H1 (cell line): ENCODE data around the gene MS4A15. TPM values are rescaled to one million over a fixed set of nuclear protein-coding genes. Genes with fewer than 3 reads are reported as not detected.

Experiments
- CTCF ChIA-PET: fragments of 300-600 bp; sonication (Branson Sonifier 250); formaldehyde crosslinking; loops from one replicate; lab custom pipeline; 2021; ENCODE audit not compliant: partially characterized antibody; lab: Charles Lee
- POLR2A ChIA-PET: fragments of 300-600 bp; sonication (Branson Sonifier 250); formaldehyde crosslinking; loops from one replicate; lab custom pipeline; 2021; ENCODE audit warnings: inconsistent platforms; ENCODE audit not compliant: partially characterized antibody; lab: Charles Lee
- DNase-seq, 2 experiments: peaks; one replicate each; pipeline versions ENCODE4 v3.0.0 to v3.0.0-alpha.2; 2010 to 2022; ENCODE audit warnings: low spot score in 2 of 2, low read depth in 1 of 2, mixed read lengths in 1 of 2
- FAIRE-seq: peaks from 2 replicates; lab custom pipeline; 2011; peaks lifted over from hg19 to GRCh38; lab: Jason Lieb, UNC
- H2AFZ ChIP-seq: 2 replicates; pipeline ENCODE4 v1.8.1; 2012; ENCODE audit warnings: low read length, inconsistent platforms
- H2AK5ac ChIP-seq: 2 replicates; pipeline ENCODE4 v1.6.1; 2013; ENCODE audit warnings: low read depth, low read length
- H2BK120ac ChIP-seq: replicated peaks from 2 replicates; pipeline ENCODE3; 2013; ENCODE audit warnings: low read depth, low read length, inconsistent platforms
- H2BK12ac ChIP-seq: 2 replicates; pipeline ENCODE4 v1.6.1; 2013; ENCODE audit warnings: low read depth, low read length
- H2BK15ac ChIP-seq: 2 replicates; pipeline ENCODE4 v1.6.1; 2013; ENCODE audit warnings: low read length
- H2BK20ac ChIP-seq: 2 replicates; pipeline ENCODE4 v1.6.1; 2013; ENCODE audit warnings: low read length
- H2BK5ac ChIP-seq: 2 replicates; pipeline ENCODE4 v1.6.1; 2013; ENCODE audit warnings: low read depth, low read length
- H3K14ac ChIP-seq: 2 replicates; pipeline ENCODE4 v1.6.1; 2013; ENCODE audit warnings: inconsistent platforms; ENCODE audit not compliant: insufficient read length
- H3K18ac ChIP-seq: 2 replicates; pipeline ENCODE4 v1.6.1; 2013; ENCODE audit warnings: low read length; ENCODE audit errors: extremely low read depth
- H3K23ac ChIP-seq: 2 replicates; pipeline ENCODE4 v1.6.1; 2013; ENCODE audit warnings: inconsistent platforms; ENCODE audit not compliant: insufficient read length
- H3K23me2 ChIP-seq: 2 replicates; pipeline ENCODE4 v1.6.1; 2013; ENCODE audit warnings: low read depth, low read length
- H3K27ac ChIP-seq: 2 replicates; pipeline ENCODE4 v1.6.1; 2011; ENCODE audit warnings: low read depth, low read length, inconsistent platforms
- H3K27me3 ChIP-seq, 4 experiments: replicated peaks in 1 of 4; 1 replicate in 1 of 4; 2 replicates in 3 of 4; pipeline versions ENCODE4 v1.6.1 to v1.8.1; 2011 to 2013; ENCODE audit warnings: low read length in 3 of 4, mild to moderate bottlenecking in 3 of 4, inconsistent platforms in 2 of 4, mixed read lengths in 2 of 4, moderate library complexity in 1 of 4; ENCODE audit not compliant: control insufficient read depth in 3 of 4, insufficient read depth in 3 of 4; ENCODE audit errors: extremely low read depth in 1 of 4
- H3K36me3 ChIP-seq, 4 experiments: 2 replicates each; pipeline versions ENCODE4 v1.6.1 to v1.8.1; 2011 to 2013; ENCODE audit warnings: mild to moderate bottlenecking in 4 of 4, low read length in 3 of 4, moderate library complexity in 2 of 4, control low read depth in 1 of 4, inconsistent platforms in 1 of 4; ENCODE audit not compliant: insufficient read depth in 4 of 4, control insufficient read depth in 2 of 4
- H3K4ac ChIP-seq: replicated peaks from 2 replicates; pipeline ENCODE3; 2013; ENCODE audit warnings: low read length, low read depth, mixed read lengths, inconsistent platforms; ENCODE audit not compliant: insufficient read length
- H3K4me1 ChIP-seq, 4 experiments: replicated peaks in 1 of 4; 1 replicate in 1 of 4; 2 replicates in 3 of 4; pipeline versions ENCODE4 v1.6.1 to v1.8.1; 2011 to 2013; ENCODE audit warnings: low read length in 3 of 4, inconsistent platforms in 2 of 4, mixed read lengths in 1 of 4; ENCODE audit not compliant: insufficient read depth in 4 of 4, control insufficient read depth in 3 of 4
- H3K4me2 ChIP-seq, 2 experiments: 2 replicates each; pipeline versions ENCODE4 v1.6.1 to v1.8.1; 2011 to 2013; ENCODE audit warnings: low read depth in 2 of 2, low read length in 2 of 2, control low read depth in 1 of 2, inconsistent platforms in 1 of 2, mild to moderate bottlenecking in 1 of 2; ENCODE audit not compliant: insufficient read depth in 1 of 2
- H3K4me3 ChIP-seq, 4 experiments: fragments of 200-600, 300-600 bp in 1 of 4; sonication (generic), shearing (Covaris generic), sonication (Bioruptor Twin) in 1 of 4; 2 replicates each; pipeline versions ENCODE4 v1.5.1 to v1.8.1; 2011 to 2016; ENCODE audit warnings: low read length in 4 of 4, low read depth in 3 of 4, control low read depth in 2 of 4, inconsistent platforms in 2 of 4, mild to moderate bottlenecking in 2 of 4, mixed read lengths in 1 of 4, moderate library complexity in 1 of 4; ENCODE audit not compliant: insufficient read depth in 2 of 4; ENCODE audit errors: extremely low read depth in 1 of 4
- H3K56ac ChIP-seq: replicated peaks from 2 replicates; pipeline ENCODE3; 2013; ENCODE audit warnings: low read depth, mild to moderate bottlenecking, mixed read lengths, low read length, inconsistent platforms; ENCODE audit not compliant: insufficient read length
- H3K79me1 ChIP-seq: 2 replicates; pipeline ENCODE4 v1.6.1; 2013; ENCODE audit warnings: low read depth, low read length, control low read depth
- H3K79me2 ChIP-seq, 2 experiments: 2 replicates each; pipeline versions ENCODE4 v1.6.1 to v1.8.1; 2012 to 2013; ENCODE audit warnings: low read length in 2 of 2, mild to moderate bottlenecking in 2 of 2, inconsistent platforms in 1 of 2; ENCODE audit not compliant: insufficient read depth in 2 of 2, control insufficient read depth in 1 of 2
- H3K9ac ChIP-seq, 4 experiments: replicated peaks in 1 of 4; 1 replicate in 1 of 4; 2 replicates in 3 of 4; pipeline versions ENCODE4 v1.6.1 to v1.8.1; 2011 to 2013; ENCODE audit warnings: low read depth in 3 of 4, low read length in 3 of 4, control low read depth in 2 of 4, mild to moderate bottlenecking in 2 of 4, moderate library complexity in 2 of 4, inconsistent platforms in 1 of 4; ENCODE audit errors: extremely low read depth in 1 of 4
- H3K9me3 ChIP-seq, 2 experiments: 2 replicates each; pipeline versions ENCODE4 v1.6.1 to v1.8.1; 2012 to 2013; ENCODE audit warnings: mild to moderate bottlenecking in 2 of 2, moderate library complexity in 2 of 2, control low read depth in 1 of 2, inconsistent platforms in 1 of 2, low read depth in 1 of 2, low read length in 1 of 2, mixed read lengths in 1 of 2; ENCODE audit not compliant: insufficient read depth in 2 of 2
- H4K20me1 ChIP-seq, 2 experiments: replicated peaks in 1 of 2; 2 replicates each; pipeline versions ENCODE3 to v1.8.1; 2011 to 2013; ENCODE audit warnings: inconsistent platforms in 2 of 2, low read length in 2 of 2, mild to moderate bottlenecking in 1 of 2; ENCODE audit not compliant: insufficient read depth in 2 of 2, control insufficient read depth in 1 of 2
- H4K5ac ChIP-seq: 2 replicates; pipeline ENCODE4 v1.6.1; 2013; ENCODE audit warnings: low read length, low read depth, mixed read lengths, inconsistent platforms; ENCODE audit not compliant: insufficient read length
- H4K8ac ChIP-seq: 2 replicates; pipeline ENCODE4 v1.8.0; 2013; ENCODE audit warnings: mild to moderate bottlenecking, moderate library complexity, low read length, inconsistent platforms; ENCODE audit not compliant: insufficient read depth; ENCODE audit errors: extremely low read depth
- H4K91ac ChIP-seq: replicated peaks from 2 replicates; pipeline ENCODE3; 2013; ENCODE audit warnings: low read length, mixed read lengths, inconsistent platforms; ENCODE audit not compliant: insufficient read length
- POLR2AphosphoS5 ChIP-seq: IDR thresholded peaks from 2 replicates; pipeline ENCODE4 v1.6.1; 2011; ENCODE audit warnings: low read depth, low read length
- SAP30 ChIP-seq: fragments of 300-600 bp; sonication (generic); IDR thresholded peaks from 2 replicates; pipeline ENCODE4 v1.7.1; 2012; ENCODE audit warnings: low read length, moderate library complexity, mild to moderate bottlenecking, inconsistent platforms; ENCODE audit not compliant: insufficient read depth, insufficient replicate concordance
- TCF12 ChIP-seq: IDR thresholded peaks from 2 replicates; pipeline ENCODE4 v1.6.1; 2011; ENCODE audit warnings: low read depth, mild to moderate bottlenecking, low read length
- WGBS, 2 experiments: shearing (Covaris generic) in 1 of 2; methylation state at CpG; one replicate each; pipeline versions ENCODE4 v1.1.6 to v1.1.7; 2013 to 2015; ENCODE audit warnings: low lambda C conversion rate in 2 of 2, mixed read lengths in 2 of 2, inconsistent platforms in 1 of 2, low coverage in 1 of 2, missing lambda C conversion rate in 1 of 2; ENCODE audit not compliant: insufficient replicate concordance in 2 of 2, insufficient coverage in 1 of 2, insufficient read length in 1 of 2; ENCODE audit errors: extremely low coverage in 1 of 2, missing lambda C conversion rate in 1 of 2; 5-methylcytosine and 5-hydroxymethylcytosine counted together
- polyA plus RNA-seq, 7 experiments: library from polyadenylated mRNA; depleted of rRNA in 3 of 7; stranded (reverse) in 5 of 7; unstranded in 2 of 7; fragments of >200 nt in 5 of 7; fragments of 200-250 nt in 2 of 7; gene quantifications; 1 replicate in 5 of 7; 2 replicates in 1 of 7; 4 replicates in 1 of 7; pipeline versions ENCODE4 v1.2.1 to v1.2.3, GENCODE V29; 2011 to 2013; ENCODE audit warnings: missing spikeins in 2 of 7, mixed read lengths in 2 of 7
- total RNA-seq: library from RNA; stranded (reverse); fragmentation: NEBNext Ultra II Directional; extraction: Animal tissue kit (Norgen Biotek cat#: 25700); gene quantifications from 2 replicates; pipeline ENCODE4 v1.2.1, GENCODE V29; 2021

MS4A15 gene
- total and polyA plus RNA-seq, 2 of the 8 experiments (the other 6 are each of a cell fraction or from before 2014, with no cell fraction given) = 0.15 to 0.17 TPM

DNA sequence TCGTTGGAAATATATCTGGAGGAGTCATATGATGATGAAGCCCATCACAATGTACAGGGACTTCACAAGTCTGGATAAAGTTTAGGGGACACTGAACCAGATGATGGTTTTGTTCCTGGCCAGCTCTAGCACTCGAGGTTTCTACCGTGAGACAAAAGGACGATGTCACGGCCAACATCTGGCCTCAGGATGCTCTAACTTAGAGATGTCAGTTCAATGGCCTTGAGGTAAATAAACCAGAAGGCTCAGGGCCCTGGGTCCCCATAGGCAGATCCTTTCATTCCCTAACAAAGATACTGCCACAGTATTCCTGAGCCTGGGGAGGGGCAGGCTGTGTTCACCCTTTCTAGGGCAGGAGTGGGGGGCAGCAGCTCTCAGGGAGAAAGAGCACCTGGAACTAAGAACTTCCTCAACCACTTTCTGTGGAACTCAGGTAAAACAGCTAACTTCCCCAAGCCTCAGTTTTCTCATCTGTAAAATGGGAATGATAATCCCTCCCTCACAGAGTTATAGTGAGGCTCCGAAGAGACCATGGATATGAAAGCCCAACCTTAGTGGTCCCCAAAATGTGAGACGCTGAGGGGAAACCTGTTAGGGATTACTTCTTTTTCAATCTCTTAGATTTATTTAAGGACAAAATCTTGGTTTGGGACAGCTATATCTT, 46.7 kb downstream of the MS4A15 start:
- ChIA-PET CTCF (interaction anchor here (1.1 to 2.8 kb wide), 3 partner anchors 18 to 28 kb away, joined by 3 to 11 read pairs (median 5); no protein-coding TSS in a partner anchor), POLR2A (no interaction called here)
- Histone ChIP-seq H3K14ac (no peak overlapping the region), H4K5ac (no peak overlapping the region), H4K20me1 (no peaks in the 10 kb centered on the region), H3K9me3 (no peaks in the 10 kb centered on the region), H2BK120ac (no peak overlapping the region), H3K4me1 (no peaks in the 10 kb centered on the region), H3K36me3 (no peaks in the 10 kb centered on the region), H3K27me3 (peaks cover 0 to 3% (median 0%) of the 10 kb centered on the region in 4 experiments; a peak in 1 of 7 replicates), H3K56ac (no peak overlapping the region), H2AK5ac (no peak overlapping the region), H2BK20ac (no peak overlapping the region), H3K23ac (no peak overlapping the region), H2AFZ (no peak overlapping the region), H2BK5ac (no peak overlapping the region), H3K23me2 (no peaks in the 10 kb centered on the region), H4K91ac (no peak overlapping the region), H3K27ac (no peak overlapping the region), H3K4me2 (no peak overlapping the region), H2BK15ac (no peak overlapping the region), H3K79me2 (no peaks in the 10 kb centered on the region), H3K9ac (no peak overlapping the region), H4K8ac (no peak overlapping the region), H3K79me1 (no peaks in the 10 kb centered on the region), H2BK12ac (no peak overlapping the region), H3K4me3 (no peak overlapping the region), H3K4ac (no peak overlapping the region), H3K18ac (no peak overlapping the region)
- FAIRE-seq (no peak), DNase-seq (no peak)
- WGBS, 2 experiments = 91% methylated on average over 7 of the region's 7 CpGs; no CpG with 5 or more reads in 1 of the 2 experiments
- TF ChIP-seq TCF12 (peak; percentile 95), POLR2AphosphoS5 (peak; percentile 48; the same call in 1 of the 2 replicates), SAP30 (no peak)
